Thoracic aorta (tissue), 2 donors: ENCODE results near the gene USB1. TPM values are rescaled to one million over a fixed set of nuclear protein-coding genes. Genes with fewer than 3 reads are reported as not detected.

ENCODE experiments used
- ATAC-seq: fragments of 150-250 bp; one replicate; pipeline ENCODE4 v1.8.0; 2017; ENCODE audit warnings: low read depth; ENCODE audit not compliant: insufficient number of reproducible peaks, low FRiP score
- DNase-seq: peaks from one replicate; pipeline ENCODE4 v3.0.0-alpha.2; 2020; ENCODE audit warnings: low spot score
- H3K27ac ChIP-seq, 2 donors: fragments of 200-600 bp; sonication (generic); 1 replicate in 1 of 2; 2 replicates in 1 of 2; pipeline ENCODE4 v1.5.1; 2016; ENCODE audit warnings: mild to moderate bottlenecking in 2 of 2, moderate library complexity in 2 of 2
- H3K27me3 ChIP-seq: fragments of 200-600 bp; sonication (generic); replicated peaks from 2 replicates; pipeline ENCODE4 v1.6.0; 2016; ENCODE audit warnings: mild to moderate bottlenecking; ENCODE audit not compliant: insufficient read depth
- H3K36me3 ChIP-seq: fragments of 200-600 bp; sonication (generic); one replicate; pipeline ENCODE4 v1.5.1; 2016
- H3K4me1 ChIP-seq, 2 donors: fragments of 200-600 bp; sonication (generic); 1 replicate in 1 of 2; 2 replicates in 1 of 2; pipeline versions ENCODE4 v1.5.1 to v1.6.0; 2016; ENCODE audit warnings: low read depth in 2 of 2, mild to moderate bottlenecking in 1 of 2; ENCODE audit not compliant: control insufficient read depth in 1 of 2
- H3K4me3 ChIP-seq: fragments of 200-600 bp; sonication (generic); 2 replicates; pipeline ENCODE4 v1.5.1; 2016; ENCODE audit warnings: mild to moderate bottlenecking
- H3K9me3 ChIP-seq: fragments of 200-600 bp; sonication (generic); 2 replicates; pipeline ENCODE4 v1.5.1; 2016
- total RNA-seq, 2 donors: library from RNA; depleted of rRNA; stranded (reverse); fragments of >200 nt; gene quantifications; one replicate each; pipeline versions ENCODE4 v1.1.0 to v1.2.3, GENCODE V29; 2016
- TF ChIP-seq, protein P1 (sequence below): fragments of 200-600 bp; sonication (generic); IDR thresholded peaks from one replicate; pipeline ENCODE4 v1.5.1; 2019; ENCODE audit warnings: antibody characterized with exemption

The USB1 gene, protein sequence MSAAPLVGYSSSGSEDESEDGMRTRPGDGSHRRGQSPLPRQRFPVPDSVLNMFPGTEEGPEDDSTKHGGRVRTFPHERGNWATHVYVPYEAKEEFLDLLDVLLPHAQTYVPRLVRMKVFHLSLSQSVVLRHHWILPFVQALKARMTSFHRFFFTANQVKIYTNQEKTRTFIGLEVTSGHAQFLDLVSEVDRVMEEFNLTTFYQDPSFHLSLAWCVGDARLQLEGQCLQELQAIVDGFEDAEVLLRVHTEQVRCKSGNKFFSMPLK
- total RNA-seq = 10 to 100 TPM; 55.9 to 90.3 TPM

DNA sequence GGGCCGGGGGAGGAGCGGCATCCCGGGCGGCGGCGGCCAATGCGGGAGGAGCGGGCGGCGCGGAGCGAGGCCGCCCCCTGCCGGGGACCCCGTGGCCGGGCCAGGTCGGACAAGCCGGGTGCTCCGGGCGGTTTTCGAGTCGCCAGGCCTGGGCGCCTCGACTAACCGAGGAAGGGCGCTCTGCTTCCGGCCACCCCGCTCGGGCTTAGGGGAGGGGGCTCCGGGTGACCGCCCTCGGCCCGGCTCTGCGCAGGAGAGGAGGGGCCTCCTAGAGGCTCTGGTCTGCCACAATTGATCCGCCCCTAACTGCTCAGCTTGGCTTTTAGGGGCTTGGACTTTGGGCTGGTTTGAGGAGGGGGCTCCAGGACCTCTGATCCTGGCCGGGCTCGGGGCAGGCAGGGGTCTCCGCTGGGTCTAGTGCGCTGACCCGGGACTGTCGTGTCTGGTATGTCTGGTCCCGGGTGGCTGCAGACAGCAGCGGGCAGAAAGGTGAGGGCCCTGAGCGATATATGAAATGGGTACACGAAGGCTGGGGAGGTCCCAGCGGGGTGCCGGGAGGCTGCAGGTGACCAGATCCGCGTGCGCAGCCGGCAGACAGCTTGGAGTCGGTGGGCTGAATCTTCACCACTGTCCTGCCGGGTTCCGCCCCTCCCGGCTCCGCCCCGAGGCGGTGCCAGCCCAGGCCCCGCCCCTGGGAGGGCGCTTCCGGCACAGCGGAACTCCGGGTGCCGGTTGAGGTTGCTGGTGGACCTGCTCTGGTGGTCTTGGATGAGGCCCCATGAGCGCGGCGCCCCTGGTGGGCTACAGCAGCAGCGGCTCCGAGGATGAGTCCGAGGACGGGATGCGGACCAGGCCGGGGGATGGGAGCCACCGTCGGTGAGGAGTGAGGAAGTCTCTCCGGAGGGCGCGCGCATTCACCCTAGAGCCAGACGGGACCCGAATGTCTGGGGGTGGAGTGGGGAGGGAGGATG is at the start of gene USB1:
USB1 (plus strand) TSS at position 702 of the 971 bp plus-strand sequence; CDS start at position 779, 77 bp downstream.
- TF ChIP-seq, protein P1, sequence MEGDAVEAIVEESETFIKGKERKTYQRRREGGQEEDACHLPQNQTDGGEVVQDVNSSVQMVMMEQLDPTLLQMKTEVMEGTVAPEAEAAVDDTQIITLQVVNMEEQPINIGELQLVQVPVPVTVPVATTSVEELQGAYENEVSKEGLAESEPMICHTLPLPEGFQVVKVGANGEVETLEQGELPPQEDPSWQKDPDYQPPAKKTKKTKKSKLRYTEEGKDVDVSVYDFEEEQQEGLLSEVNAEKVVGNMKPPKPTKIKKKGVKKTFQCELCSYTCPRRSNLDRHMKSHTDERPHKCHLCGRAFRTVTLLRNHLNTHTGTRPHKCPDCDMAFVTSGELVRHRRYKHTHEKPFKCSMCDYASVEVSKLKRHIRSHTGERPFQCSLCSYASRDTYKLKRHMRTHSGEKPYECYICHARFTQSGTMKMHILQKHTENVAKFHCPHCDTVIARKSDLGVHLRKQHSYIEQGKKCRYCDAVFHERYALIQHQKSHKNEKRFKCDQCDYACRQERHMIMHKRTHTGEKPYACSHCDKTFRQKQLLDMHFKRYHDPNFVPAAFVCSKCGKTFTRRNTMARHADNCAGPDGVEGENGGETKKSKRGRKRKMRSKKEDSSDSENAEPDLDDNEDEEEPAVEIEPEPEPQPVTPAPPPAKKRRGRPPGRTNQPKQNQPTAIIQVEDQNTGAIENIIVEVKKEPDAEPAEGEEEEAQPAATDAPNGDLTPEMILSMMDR = peak; percentile 55
- ATAC-seq = peak; percentile 91
- H3K4me3 ChIP-seq = peak within 1 kb of the TSS; percentile 84

DNA sequence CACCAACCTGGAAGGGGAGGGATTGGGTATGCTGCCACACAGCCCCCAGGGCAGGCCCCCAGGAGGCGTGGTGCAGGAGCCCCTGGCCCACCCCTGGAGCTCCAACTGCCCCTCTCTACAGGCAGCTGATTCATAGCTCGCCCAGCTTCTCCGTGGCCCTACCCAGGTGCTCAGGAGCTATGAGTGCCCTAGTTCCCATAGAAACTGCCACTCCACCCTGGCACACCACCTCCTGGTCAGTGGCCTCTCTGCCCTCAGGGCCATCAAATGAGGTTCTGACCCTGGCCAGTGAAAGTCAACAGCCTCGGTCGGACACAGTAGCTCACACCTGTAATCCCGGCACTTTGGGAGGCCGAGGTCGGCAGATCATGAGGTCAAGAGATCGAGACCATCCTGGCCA is 48.3 kb upstream of the USB1 start:
- no peak for ATAC-seq
- TF ChIP-seq, protein P1 = no peak
- no peaks in the 10 kb centered on the region for H3K9me3 ChIP-seq

More for the DNA sequence above, at the start of gene USB1:
- peaks cover 20% of the 10 kb centered on the region for H3K36me3 ChIP-seq
- DNase-seq = no peak
- H3K27me3 ChIP-seq = no peaks in the 10 kb centered on the region
- no peaks in the 10 kb centered on the region for H3K9me3 ChIP-seq
- H3K4me1 ChIP-seq = peaks cover 18 to 32% of the 10 kb centered on the region in 2 donors
- H3K27ac ChIP-seq = peak within 1 kb of the TSS; percentile 83 to 91

DNA sequence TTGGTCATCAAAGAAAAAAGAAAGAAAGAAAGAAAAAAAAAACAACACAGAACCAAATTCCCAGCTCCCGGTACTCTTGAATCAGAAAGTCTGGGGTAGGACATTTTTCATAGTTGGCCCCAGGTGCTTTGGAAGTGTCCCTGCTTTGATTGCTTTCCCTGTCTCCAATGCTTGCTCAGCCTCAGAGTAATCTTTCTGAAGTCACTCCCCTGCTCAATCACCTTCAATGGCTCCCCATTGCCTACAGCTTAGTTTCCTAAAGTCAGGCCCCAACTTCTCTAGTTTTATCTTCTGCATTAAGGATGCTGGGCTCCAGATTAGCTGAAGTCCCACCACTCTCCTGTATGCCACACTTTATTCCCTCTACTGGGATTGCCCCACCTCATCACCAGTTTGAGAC is 47.4 kb upstream of the USB1 start:
- no peaks in the 10 kb centered on the region for H3K9me3 ChIP-seq
- H3K4me1 ChIP-seq = no peaks in the 10 kb centered on the region
- TF ChIP-seq, protein P1 = no peak
- no peaks in the 10 kb centered on the region for H3K36me3 ChIP-seq
- no peak overlapping the region for H3K27ac ChIP-seq
- DNase-seq (no peak), ATAC-seq (no peak)
- H3K4me3 ChIP-seq = no peak overlapping the region
- H3K27me3 ChIP-seq = no peaks in the 10 kb centered on the region

More for the DNA sequence above, 48.3 kb upstream of the USB1 start:
- Histone ChIP-seq H3K27ac (no peak overlapping the region), H3K27me3 (no peaks in the 10 kb centered on the region), H3K4me1 (no peaks in the 10 kb centered on the region), H3K4me3 (no peak overlapping the region), H3K36me3 (no peaks in the 10 kb centered on the region)
- DNase-seq = no peak

DNA sequence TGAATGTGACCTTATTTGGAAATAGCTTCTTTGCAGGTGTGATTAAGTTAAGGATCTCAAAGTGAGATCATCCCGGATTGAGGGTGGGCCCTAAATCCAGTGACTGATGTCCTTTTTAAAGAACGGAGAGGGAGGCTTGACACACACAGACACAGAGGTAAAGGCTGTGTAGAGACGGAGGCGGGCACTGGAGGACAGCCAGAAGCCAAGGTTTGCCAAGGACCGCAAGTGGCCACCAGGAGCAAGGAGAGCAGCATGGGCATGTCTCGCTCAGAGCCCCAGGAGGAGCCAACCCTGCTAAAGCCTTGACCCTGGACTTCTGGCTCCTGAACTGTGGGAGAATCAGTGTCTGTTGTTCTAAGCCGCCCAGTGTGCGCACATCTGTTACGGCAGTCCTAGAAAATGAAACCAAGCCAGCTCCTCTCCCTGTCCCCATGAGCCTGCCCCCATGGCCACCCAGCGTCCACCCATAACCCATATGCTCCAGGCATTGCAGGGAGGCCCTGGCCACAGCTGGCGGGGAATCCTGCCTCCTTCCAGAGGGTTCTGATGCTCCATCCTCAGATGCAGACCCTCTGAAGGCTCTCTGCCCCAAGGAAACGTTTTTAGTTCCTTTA is 45.5 kb upstream of the USB1 start:
- no peak for DNase-seq
- H3K27me3 ChIP-seq = no peaks in the 10 kb centered on the region
- H3K36me3 ChIP-seq = no peaks in the 10 kb centered on the region
- ATAC-seq = no peak
- no peaks in the 10 kb centered on the region for H3K9me3 ChIP-seq
- H3K27ac ChIP-seq = no peak overlapping the region
- TF ChIP-seq, protein P1 = no peak
- no peak overlapping the region for H3K4me3 ChIP-seq
- H3K4me1 ChIP-seq = no peaks in the 10 kb centered on the region
